ENCODE measurements around the gene COX18. TPM values are rescaled to one million over a fixed set of nuclear protein-coding genes. Genes with fewer than 3 reads are reported as not detected.

Gene COX18
- total RNA-seq, 2 donors from 2014 or later: 14.1 to 15.0 TPM

DNA sequence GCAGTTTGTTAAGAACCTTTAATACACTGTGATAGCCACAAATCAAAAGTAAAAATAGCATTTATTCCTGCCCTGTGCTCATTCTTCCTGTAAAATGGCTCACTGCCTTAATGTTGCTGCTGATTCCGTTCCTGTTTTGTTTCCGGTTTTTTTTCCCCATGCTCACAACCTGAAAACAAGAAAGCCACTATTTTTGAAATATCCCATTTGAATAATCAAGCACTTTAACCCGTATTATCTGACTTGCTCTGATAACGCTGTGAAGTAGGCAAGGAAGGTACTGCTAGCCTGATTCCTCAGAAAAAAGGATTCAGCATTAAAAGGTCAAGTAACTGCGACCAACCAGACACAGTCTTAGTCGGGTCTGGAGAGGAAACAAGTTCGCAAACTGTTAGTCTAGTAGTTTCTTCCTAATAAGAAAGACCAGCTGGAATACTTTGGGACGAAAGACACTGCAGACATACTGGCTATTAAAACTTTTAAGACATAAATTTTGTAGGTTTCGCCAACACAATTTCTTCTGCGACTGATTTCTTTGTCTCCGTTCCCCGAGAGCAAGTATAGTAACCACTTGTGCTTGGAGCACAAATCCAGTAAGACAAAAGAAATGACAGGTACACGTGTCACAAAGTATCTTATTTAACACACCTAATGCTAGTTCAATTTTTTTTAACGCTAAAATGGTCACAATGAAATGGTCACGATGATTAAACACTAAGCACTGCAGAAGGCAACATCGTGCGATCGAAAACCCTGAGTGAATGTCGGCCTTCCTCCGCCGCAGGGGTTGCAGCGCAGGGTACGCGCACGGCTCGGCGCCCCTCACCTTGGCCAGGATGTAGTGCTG, 802 bp downstream of the COX18 start:
- H3K9ac ChIP-seq (ENCODE audit: extremely low read depth, low read length, poor library complexity, severe bottlenecking): peak overlapping the region; percentile 85
- peaks cover 2% of the 10 kb centered on the region for H3K4me1 ChIP-seq (ENCODE audit: control insufficient read depth, insufficient read depth, low read length)
- H3K27ac Mint-ChIP-seq: peak overlapping the region; percentile 99
- peak; percentile 54 for DNase-seq
- no peaks in the 10 kb centered on the region for H3K27me3 Mint-ChIP-seq (ENCODE audit: insufficient read depth)
- H3K9me3 Mint-ChIP-seq: no peaks in the 10 kb centered on the region
- H3K27ac ChIP-seq (ENCODE audit: low read depth, low read length): peak overlapping the region; percentile 93
- peaks cover 21% of the 10 kb centered on the region for H3K4me1 Mint-ChIP-seq
- no peaks in the 10 kb centered on the region for H3K27me3 ChIP-seq (ENCODE audit: control insufficient read depth, insufficient read depth, low read length, poor library complexity, severe bottlenecking)
- H3K36me3 Mint-ChIP-seq (ENCODE audit: low read depth): peaks cover 11% of the 10 kb centered on the region
- H3K4me3 Mint-ChIP-seq: peak overlapping the region; percentile 85
- H3K9me3 ChIP-seq (ENCODE audit: control insufficient read depth, low read length): no peaks in the 10 kb centered on the region
- peak overlapping the region; percentile 91 for H3K4me3 ChIP-seq (ENCODE audit: low read length)
- TF ChIP-seq, protein P1, sequence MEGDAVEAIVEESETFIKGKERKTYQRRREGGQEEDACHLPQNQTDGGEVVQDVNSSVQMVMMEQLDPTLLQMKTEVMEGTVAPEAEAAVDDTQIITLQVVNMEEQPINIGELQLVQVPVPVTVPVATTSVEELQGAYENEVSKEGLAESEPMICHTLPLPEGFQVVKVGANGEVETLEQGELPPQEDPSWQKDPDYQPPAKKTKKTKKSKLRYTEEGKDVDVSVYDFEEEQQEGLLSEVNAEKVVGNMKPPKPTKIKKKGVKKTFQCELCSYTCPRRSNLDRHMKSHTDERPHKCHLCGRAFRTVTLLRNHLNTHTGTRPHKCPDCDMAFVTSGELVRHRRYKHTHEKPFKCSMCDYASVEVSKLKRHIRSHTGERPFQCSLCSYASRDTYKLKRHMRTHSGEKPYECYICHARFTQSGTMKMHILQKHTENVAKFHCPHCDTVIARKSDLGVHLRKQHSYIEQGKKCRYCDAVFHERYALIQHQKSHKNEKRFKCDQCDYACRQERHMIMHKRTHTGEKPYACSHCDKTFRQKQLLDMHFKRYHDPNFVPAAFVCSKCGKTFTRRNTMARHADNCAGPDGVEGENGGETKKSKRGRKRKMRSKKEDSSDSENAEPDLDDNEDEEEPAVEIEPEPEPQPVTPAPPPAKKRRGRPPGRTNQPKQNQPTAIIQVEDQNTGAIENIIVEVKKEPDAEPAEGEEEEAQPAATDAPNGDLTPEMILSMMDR (conservative IDR thresholded peaks at IDR 0.05): no peak
- 2 to 3% methylated on average over 25 to 27 of the region's 27 CpGs for WGBS, 2 experiments (ENCODE audit: insufficient coverage in 1 of 2, insufficient read length in 1 of 2)
- H3K36me3 ChIP-seq (ENCODE audit: control insufficient read depth, insufficient read depth, low read length): peaks cover 22% of the 10 kb centered on the region

DNA sequence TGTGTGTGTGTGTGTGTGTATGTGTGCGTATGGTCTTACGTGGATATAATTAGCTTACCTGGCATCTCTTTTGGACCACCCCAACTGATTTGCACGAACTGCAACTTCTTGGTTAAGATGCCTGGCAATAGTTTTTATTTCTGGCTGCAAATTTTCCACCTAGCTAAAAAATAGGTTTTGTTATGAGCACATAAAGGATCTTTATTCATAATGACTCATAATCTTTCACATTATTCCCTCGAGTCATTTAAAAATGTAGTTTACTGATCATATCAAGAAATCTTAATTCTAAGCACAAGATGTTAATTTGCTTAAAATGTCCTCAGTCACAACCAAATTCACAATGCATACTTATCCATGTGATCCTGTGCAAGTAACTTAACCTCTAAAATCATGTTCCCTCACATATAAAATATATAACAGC, 1.5 kb downstream of the COX18 start:
- H3K4me1 Mint-ChIP-seq: peaks cover 21% of the 10 kb centered on the region
- H3K9ac ChIP-seq (ENCODE audit: extremely low read depth, low read length, poor library complexity, severe bottlenecking): peak overlapping the region; percentile 85
- peak overlapping the region; percentile 85 for H3K4me3 Mint-ChIP-seq
- no peaks in the 10 kb centered on the region for H3K27me3 Mint-ChIP-seq (ENCODE audit: insufficient read depth)
- peaks cover 2% of the 10 kb centered on the region for H3K4me1 ChIP-seq (ENCODE audit: control insufficient read depth, insufficient read depth, low read length)
- H3K36me3 ChIP-seq (ENCODE audit: control insufficient read depth, insufficient read depth, low read length): peaks cover 14% of the 10 kb centered on the region
- H3K27me3 ChIP-seq (ENCODE audit: control insufficient read depth, insufficient read depth, low read length, poor library complexity, severe bottlenecking): no peaks in the 10 kb centered on the region
- TF ChIP-seq, protein P1 (conservative IDR thresholded peaks at IDR 0.05): no peak
- WGBS, 2 experiments (ENCODE audit: insufficient coverage in 1 of 2, insufficient read length in 1 of 2): 93 to 100% methylated on average over 2 to 4 of the region's 4 CpGs
- H3K9me3 Mint-ChIP-seq: no peaks in the 10 kb centered on the region
- H3K27ac Mint-ChIP-seq: peak overlapping the region; percentile 81
- no peaks in the 10 kb centered on the region for H3K9me3 ChIP-seq (ENCODE audit: control insufficient read depth, low read length)
- peak overlapping the region; percentile 91 for H3K4me3 ChIP-seq (ENCODE audit: low read length)
- H3K27ac ChIP-seq (ENCODE audit: low read depth, low read length): no peak overlapping the region
- DNase-seq: no peak
- H3K36me3 Mint-ChIP-seq (ENCODE audit: low read depth): peaks cover 16% of the 10 kb centered on the region

DNA sequence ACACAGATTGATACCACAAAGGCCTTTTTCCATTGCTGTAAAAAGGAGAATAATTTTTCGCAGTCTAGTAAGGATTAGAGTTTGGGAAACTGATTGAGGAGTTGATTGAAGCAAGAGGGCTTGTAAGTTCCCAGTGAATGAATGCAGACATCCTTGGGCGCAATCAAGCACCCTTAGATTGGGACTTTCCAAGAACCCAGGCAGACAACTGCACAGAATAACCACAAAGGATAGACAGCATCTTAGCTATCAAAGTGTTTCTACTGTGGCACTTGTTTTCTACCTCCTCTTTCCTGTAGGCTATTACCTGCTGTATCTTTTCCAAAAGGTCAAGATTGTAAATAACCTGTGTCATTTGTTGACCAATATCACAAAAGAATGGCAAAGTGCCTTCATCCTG, 2.6 kb downstream of the COX18 start:
- H3K27ac Mint-ChIP-seq: no peak overlapping the region
- 88 to 97% methylated on average over 1 to 2 of the region's 2 CpGs for WGBS, 2 experiments (ENCODE audit: insufficient coverage in 1 of 2, insufficient read length in 1 of 2)
- DNase-seq: no peak

More for the DNA sequence above, 2.6 kb downstream of the COX18 start:
- TF ChIP-seq, protein P1 (conservative IDR thresholded peaks at IDR 0.05): no peak
- Mint-ChIP-seq H3K27me3 (ENCODE audit: insufficient read depth) (no peaks in the 10 kb centered on the region), H3K4me3 (no peak overlapping the region), H3K9me3 (no peaks in the 10 kb centered on the region), H3K4me1 (peaks cover 14% of the 10 kb centered on the region), H3K36me3 (ENCODE audit: low read depth) (peaks cover 19% of the 10 kb centered on the region)
- Histone ChIP-seq H3K36me3 (ENCODE audit: control insufficient read depth, insufficient read depth, low read length) (peaks cover 11% of the 10 kb centered on the region), H3K9me3 (ENCODE audit: control insufficient read depth, low read length) (no peaks in the 10 kb centered on the region), H3K4me1 (ENCODE audit: control insufficient read depth, insufficient read depth, low read length) (peaks cover 2% of the 10 kb centered on the region), H3K27ac (ENCODE audit: low read depth, low read length) (no peak overlapping the region), H3K4me3 (ENCODE audit: low read length) (no peak overlapping the region), H3K9ac (ENCODE audit: extremely low read depth, low read length, poor library complexity, severe bottlenecking) (no peak overlapping the region), H3K27me3 (ENCODE audit: control insufficient read depth, insufficient read depth, low read length, poor library complexity, severe bottlenecking) (no peaks in the 10 kb centered on the region)

Measured in endodermal cell (in vitro differentiated cells).